Neural crest cell (in vitro differentiated cells): Measurements from ENCODE around the gene FAIM. TPM values are rescaled to one million over a fixed set of nuclear protein-coding genes. Genes with fewer than 3 reads are reported as not detected.

Source experiments
- DNase-seq: peaks from one replicate; pipeline ENCODE4 v3.0.0; 2021; ENCODE audit warnings: low read depth, mixed read lengths, low spot score
- H3K27ac Mint-ChIP-seq: one replicate; pipeline ENCODE4 v1.8.0; 2021; ENCODE audit warnings: mild to moderate bottlenecking, mixed read lengths; ENCODE audit not compliant: unreplicated experiment
- H3K27me3 Mint-ChIP-seq: 2 replicates; pipeline ENCODE4 v1.8.0; 2021; ENCODE audit warnings: low read depth, mild to moderate bottlenecking, mixed read lengths
- H3K36me3 Mint-ChIP-seq: 2 replicates; pipeline ENCODE4 v1.8.0; 2021; ENCODE audit warnings: low read depth, mild to moderate bottlenecking, mixed read lengths
- H3K4me1 Mint-ChIP-seq: 2 replicates; pipeline ENCODE4 v1.8.0; 2021; ENCODE audit warnings: mixed read lengths
- H3K4me3 Mint-ChIP-seq: one replicate; pipeline ENCODE4 v1.8.0; 2021; ENCODE audit warnings: mild to moderate bottlenecking, mixed read lengths
- H3K9me3 Mint-ChIP-seq: 2 replicates; pipeline ENCODE4 v1.8.0; 2021; ENCODE audit warnings: mixed read lengths
- total RNA-seq: library from RNA; stranded (reverse); gene quantifications from 2 replicates; pipeline ENCODE4 v1.2.1, GENCODE V29; 2021
- TF ChIP-seq, protein P1 (sequence below): fragments of 200-600 bp; sonication (generic); conservative IDR thresholded peaks from 2 replicates; pipeline ENCODE4 v1.5.0; 2021; ENCODE audit warnings: antibody characterized with exemption, mild to moderate bottlenecking

FAIM gene
- total RNA-seq, 1 donor from 2014 or later: 10.0 TPM

DNA sequence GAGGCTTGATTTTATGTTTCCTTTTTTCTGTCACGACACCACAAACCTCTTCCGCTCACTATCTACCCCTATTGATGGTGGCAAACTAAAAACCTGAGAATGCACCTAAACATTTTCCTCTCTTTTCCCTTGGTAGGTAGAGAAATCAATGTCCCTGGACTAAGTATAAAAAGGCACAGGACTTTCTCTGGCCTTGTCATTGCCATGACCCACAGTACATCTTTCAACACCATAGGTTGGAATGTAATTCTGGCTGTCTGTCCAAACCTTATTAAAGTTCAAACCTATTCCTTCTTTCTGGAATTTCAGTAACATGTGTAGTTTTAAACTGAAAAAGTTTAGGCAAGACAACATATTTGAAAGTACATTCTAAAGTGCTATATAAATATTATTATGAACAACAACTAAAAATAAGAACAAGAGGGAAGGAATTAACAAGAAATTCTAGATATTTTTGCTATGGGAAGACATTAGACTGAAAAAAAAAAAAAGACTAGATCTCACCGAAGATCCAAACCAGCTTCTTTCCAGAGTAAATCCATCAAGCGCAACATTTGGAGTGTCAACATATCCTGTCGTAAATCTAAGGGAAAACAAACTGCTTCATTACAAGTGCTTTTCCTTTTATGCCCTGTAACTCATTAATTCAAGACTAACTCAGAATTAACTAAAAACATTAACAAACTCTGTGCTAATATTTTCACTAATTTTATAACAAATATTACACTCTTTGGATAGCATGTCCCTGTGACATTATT lies 73.1 kb downstream of the FAIM start:
- Mint-ChIP-seq H3K9me3 (no peaks in the 10 kb centered on the region), H3K36me3 (peaks cover 8% of the 10 kb centered on the region), H3K27ac (no peak overlapping the region), H3K4me1 (no peaks in the 10 kb centered on the region), H3K27me3 (no peaks in the 10 kb centered on the region), H3K4me3 (no peak overlapping the region)
- DNase-seq: no peak
- TF ChIP-seq, protein P1, sequence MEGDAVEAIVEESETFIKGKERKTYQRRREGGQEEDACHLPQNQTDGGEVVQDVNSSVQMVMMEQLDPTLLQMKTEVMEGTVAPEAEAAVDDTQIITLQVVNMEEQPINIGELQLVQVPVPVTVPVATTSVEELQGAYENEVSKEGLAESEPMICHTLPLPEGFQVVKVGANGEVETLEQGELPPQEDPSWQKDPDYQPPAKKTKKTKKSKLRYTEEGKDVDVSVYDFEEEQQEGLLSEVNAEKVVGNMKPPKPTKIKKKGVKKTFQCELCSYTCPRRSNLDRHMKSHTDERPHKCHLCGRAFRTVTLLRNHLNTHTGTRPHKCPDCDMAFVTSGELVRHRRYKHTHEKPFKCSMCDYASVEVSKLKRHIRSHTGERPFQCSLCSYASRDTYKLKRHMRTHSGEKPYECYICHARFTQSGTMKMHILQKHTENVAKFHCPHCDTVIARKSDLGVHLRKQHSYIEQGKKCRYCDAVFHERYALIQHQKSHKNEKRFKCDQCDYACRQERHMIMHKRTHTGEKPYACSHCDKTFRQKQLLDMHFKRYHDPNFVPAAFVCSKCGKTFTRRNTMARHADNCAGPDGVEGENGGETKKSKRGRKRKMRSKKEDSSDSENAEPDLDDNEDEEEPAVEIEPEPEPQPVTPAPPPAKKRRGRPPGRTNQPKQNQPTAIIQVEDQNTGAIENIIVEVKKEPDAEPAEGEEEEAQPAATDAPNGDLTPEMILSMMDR: no peak

DNA sequence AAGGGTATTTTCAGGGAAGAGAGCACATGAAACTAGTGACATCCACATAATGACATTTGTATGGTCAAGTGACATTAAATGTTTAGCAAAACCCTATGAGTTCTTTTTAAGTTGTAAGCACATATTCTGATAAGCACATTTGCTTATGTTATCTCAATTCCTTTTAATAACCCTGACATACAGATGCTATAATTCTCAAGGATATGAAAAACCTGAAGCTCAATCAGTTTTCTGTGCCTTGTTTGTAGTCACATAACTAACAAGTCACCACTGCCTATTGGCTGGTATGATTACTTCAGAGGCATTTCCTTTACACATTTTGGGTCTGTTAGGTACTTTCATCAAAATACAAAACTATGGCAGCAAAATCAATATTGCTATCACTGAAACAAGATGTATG lies 74.1 kb downstream of the FAIM start:
- TF ChIP-seq, protein P1: no peak
- no peak overlapping the region for H3K4me3 Mint-ChIP-seq
- H3K4me1 Mint-ChIP-seq: no peaks in the 10 kb centered on the region
- peaks cover 3% of the 10 kb centered on the region for H3K36me3 Mint-ChIP-seq
- no peaks in the 10 kb centered on the region for H3K9me3 Mint-ChIP-seq
- H3K27me3 Mint-ChIP-seq: no peaks in the 10 kb centered on the region
- no peak overlapping the region for H3K27ac Mint-ChIP-seq
- DNase-seq: no peak

Other genes with a start within 250 kb of the FAIM start
- 0.44 and 1.1 TPM in 2 replicates for gene ESYT3, start 174.2 kb upstream of the FAIM start, total RNA-seq
- 23.5 and 24.9 TPM in 2 replicates for gene CEP70, start 14.5 kb upstream of the FAIM start, total RNA-seq
- 11.8 and 14.4 TPM in 2 replicates for gene PIK3CB, start 226.2 kb downstream of the FAIM start, total RNA-seq